Measurements from ENCODE around the gene SLC44A1. TPM values are rescaled to one million over a fixed set of nuclear protein-coding genes. Genes with fewer than 3 reads are reported as not detected.

SLC44A1 gene
- total RNA-seq, 1 donor from 2014 or later = 22.6 TPM

DNA sequence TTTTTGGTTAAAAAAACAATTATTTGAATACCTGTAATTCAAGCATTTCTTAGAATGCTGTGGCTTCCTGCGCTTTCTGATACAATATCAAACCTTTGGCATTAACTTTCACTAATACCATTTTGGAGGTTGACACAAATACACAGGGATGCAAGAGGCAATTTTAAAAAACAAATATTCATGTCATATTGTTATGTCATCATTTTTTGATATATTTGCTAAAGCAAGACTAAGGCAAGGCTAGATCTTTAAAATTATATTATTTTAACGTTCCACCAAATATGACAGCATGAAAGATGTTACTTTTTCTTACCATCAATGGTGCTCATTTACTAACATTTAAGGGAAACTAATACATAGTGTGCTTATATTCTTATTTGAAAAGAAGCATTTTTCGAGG, 110.0 kb downstream of the SLC44A1 start:
- DNase-seq (ENCODE audit: low spot score) = no peak
- intact Hi-C loops (cut with DNase I) = no loop called here

DNA sequence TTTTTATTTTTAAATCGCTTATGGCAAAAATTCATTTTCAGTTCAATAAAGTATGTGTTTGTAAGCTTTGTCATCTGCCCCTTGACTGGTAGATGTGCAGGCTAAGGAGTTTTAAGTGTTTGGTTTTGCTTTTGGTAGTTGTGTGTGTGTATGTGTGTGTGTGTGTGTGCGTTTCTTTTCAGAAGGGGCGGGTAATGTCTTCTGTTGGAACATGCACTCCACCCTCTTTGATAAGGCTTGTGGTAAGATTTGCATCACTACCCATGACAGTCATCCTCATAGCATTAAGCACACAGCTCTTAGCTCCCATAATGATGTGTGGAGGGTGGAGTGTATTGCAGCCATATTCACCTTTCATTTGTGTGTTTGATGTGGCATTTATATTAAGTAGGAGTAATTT, 111.3 kb downstream of the SLC44A1 start:
- intact Hi-C loops (cut with DNase I) = no loop called here
- DNase-seq (ENCODE audit: low spot score) = no peak

DNA sequence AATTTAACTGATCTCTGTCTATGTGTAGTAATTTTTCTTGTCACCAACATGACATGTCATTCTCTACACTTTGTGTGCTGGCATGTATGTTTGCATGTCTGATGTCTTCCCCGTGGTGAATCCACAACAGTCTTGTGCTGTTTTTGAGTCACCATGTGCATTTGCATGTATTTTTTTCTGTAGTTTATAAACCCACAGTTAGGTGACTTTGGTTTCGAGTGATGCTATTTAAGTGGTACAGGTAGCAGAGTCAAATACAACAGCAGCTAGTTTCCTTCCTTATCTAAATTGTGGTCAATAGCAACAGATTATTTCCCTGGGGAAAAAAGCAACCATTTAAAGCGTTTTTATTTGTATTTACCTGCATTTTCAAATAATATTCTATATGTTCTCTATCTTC, 113.5 kb downstream of the SLC44A1 start:
- DNase-seq (ENCODE audit: low spot score) = no peak
- intact Hi-C loops (cut with DNase I) = no loop called here

DNA sequence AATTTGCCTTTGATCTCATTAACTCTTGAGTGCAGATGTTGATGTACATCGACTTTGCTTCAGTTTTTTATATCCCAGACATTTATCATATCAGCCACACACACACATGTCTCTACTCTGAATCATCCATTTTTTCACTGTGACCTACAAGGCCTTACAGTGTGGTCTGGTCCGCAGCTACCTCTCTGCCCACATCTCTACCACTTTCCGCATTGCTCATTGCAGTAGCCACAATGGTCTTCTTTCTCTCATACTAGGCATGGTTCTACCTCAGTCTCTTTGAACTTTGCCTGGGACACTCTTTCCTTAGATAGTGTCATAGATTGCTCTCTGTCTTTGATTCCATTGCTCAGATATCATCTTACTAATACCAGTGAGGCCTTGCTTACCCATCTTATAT, 115.4 kb downstream of the SLC44A1 start:
- intact Hi-C loops (cut with DNase I) = no loop called here

DNA sequence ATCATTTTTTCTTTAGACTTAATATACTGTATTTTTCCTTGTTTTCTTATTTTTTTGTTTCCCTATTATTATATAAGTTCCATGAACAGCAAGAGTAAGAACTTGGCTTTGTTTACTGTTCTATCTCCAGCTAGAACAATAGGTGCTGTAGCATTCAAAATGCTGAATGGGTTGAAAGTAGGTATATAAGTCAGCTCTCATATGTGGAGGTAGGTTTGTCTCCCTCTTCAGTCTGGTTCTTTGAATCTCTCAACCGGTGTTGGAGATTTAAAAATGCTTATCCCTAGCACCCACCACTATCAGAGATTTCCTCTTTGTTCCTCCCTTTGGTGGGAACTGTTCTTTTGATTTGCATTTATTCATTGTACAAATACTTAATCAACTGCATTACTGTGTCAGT, 115.9 kb downstream of the SLC44A1 start:
- DNase-seq (ENCODE audit: low spot score) = no peak
- intact Hi-C loops (cut with DNase I) = no loop called here

More for the DNA sequence above, 115.4 kb downstream of the SLC44A1 start:
- no peak for DNase-seq (ENCODE audit: low spot score)

DNA sequence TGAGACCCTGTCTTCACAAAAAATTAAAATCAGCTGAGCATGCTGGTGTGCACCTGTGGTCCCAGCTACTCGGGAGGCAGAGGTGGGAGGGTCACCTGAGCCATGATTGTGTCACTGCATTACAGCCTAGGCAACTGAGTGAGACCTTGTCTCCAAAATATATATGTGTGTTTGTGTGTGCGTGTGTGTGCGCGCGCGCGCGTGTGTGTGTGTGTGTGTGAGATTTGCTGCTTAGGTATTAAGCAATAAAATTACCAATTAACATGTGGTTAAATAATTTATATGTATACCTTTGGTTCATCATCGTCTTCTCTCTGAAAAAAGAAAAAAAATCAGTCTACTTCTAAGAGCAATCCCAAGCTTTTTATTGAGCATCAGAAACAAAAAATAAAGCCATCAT, 117.4 kb downstream of the SLC44A1 start:
- DNase-seq (ENCODE audit: low spot score) = no peak
- intact Hi-C loops (cut with DNase I) = no loop called here

DNA sequence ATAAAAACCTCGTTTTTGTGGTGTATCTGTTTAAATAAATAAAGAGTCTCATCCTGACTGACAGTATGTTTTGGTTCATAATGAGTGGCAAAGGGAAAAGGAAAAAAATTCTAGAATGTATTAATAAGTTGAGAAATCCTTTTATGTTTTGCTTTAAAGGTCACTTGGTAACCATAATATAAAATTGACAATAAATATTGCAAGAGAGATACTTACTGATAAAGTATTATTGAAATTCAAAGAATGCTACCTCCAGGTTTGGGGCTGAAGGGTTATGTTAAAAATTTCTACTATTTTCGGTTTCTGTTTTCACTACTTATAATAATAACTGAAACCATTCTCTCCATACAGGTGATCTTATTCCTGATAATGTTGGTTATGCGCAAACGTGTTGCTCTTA, 118.0 kb downstream of the SLC44A1 start:
- intact Hi-C loops (cut with DNase I) = no loop called here
- DNase-seq (ENCODE audit: low spot score) = no peak

DNA sequence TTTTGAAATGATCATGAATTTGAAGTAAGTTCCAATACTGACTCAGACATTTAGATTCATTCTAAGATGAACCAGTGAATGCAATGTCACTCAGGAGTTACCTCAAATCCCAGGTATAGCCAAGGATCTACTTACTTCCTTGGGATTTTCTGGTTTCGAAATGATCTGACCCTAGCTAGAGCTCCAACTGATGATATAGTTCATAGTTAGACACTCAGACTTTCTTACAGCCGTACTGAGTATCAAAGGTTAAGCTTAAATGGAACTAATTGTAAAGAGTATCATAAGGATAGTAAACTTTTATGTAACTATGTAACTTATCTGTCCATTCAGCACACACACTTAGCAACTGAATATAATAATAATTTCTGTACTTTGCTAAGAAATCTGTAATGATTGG, 119.4 kb downstream of the SLC44A1 start:
- intact Hi-C loops (cut with DNase I) = no loop called here
- DNase-seq (ENCODE audit: low spot score) = no peak

DNA sequence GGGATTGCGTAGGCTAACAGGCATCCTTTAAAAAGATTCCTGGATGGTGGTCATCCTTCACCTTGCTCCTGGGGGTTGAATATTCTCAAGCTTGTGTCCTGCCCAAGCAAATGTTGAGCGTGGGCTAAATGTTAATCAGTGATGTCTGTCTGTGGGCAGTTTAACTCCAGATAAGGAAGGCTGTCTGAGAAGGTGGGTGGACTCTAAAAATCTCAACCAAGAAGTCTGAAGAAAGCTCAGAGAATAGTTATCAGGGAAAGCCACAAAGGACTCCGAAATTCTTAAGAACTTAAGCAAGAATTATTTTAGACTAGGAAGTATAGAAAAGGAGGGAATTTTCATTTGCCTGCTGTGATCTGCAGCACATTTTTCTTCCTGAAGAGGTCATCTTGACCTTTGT, 125.5 kb downstream of the SLC44A1 start:
- no peak for DNase-seq (ENCODE audit: low spot score)
- intact Hi-C loops (cut with DNase I) = no loop called here

DNA sequence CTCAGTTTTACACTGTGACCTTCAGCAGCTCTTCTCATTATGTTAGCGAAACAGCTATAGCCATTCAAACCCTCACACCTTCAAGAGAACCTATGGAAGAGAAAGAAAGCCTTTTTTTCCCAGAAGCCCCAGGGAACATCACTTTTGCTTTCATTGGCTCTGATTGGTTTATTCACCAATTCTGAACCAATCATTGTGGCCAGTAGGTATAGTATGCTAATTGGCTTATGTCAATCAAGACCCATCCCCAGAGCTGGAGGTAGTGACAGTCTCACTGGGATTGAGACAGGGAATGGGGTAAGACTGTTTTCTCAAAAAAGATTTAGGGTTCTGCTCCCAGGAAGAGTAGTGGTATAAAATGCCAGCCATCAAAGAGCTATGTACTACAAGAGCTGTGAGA, 129.3 kb downstream of the SLC44A1 start:
- intact Hi-C loops (cut with DNase I) = no loop called here
- no peak for DNase-seq (ENCODE audit: low spot score)

DNA sequence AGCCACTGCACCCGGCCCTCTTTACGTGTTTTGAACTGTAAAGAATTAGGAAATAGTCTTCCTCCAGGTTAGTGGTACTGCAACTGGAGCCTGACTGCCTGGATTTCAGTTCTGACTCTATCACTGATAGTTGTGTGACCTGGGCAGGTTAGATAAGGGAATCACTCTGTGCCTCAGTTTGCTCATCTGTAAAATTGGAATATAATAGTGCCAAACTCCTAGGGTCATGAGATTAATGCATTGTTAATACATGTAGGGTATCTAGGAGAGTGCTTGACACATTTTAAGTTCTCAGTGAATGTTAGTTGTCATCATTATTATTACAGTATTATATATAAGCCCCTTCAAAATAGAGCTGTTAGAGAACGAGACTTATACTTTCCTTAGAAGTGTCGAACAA, 130.9 kb downstream of the SLC44A1 start:
- intact Hi-C loops (cut with DNase I) = no loop called here
- DNase-seq (ENCODE audit: low spot score) = no peak

DNA sequence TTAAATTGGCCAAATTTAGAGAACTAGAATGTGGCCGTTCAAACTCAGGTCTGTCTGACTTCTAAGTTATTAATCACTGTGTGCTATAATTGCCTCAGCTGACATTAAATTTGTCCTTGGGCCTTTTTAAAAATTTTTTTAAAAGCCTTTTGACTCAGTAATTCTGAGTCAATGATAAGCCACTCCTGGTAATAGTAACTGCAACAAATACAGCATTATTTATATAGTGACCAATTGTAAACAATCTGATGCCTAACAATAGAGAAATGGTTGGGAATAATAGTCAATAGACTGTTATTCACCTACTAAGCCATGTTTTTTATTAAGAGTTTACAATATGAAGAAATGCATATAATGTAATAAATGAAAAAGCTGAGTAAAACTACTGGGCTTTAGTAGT, 132.4 kb downstream of the SLC44A1 start:
- intact Hi-C loops (cut with DNase I) = no loop called here

DNA sequence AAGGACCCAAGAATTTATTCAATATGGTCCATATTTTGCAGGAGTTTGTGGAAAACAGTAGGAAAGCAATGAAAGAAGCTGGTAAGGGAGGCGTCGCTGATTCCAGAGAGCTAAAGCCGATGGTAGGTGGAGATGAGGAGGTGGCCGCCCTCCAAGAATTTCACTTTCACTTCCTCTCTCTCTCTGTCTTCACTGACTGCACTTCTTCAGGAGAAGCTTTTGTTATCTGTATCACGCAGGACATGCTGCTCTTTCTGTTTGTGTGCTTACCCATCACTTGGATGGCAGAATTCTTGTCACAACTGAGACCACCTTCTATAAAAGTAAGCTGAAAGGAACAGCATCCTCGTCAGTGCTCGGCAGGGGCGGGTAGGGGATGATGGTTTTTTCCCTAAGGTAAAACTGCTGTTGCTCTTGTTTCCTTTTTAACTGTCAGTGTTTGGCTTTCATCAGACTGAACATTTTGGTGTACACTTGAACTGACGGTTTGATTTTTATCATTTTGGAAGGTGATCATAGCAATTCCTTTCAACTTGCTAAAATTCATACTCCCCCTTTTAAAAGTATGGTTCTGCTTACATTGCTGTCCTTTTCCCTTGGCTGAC, 141.0 kb downstream of the SLC44A1 start:
- DNase-seq (ENCODE audit: low spot score) = no peak

More for the DNA sequence above, 132.4 kb downstream of the SLC44A1 start:
- DNase-seq (ENCODE audit: low spot score) = no peak

DNA sequence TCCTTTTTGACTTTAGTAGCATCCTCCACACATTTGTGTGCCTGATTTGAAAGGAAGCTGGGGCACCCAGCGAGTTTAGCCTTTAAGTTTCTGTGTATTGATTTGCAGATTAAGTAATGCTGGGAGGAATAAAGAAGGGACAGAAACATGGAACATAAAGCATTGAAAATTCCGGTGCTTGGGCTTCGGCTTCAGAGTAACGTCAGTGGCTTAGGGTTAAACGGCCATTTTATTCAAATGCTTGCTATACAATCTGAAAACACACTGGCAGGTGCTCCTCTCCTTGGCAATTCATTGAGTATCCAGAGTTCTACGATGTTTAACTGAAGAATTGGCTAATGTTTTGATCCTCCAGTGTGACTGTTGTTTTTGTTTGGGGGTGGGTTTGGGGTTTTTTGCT, 145.3 kb downstream of the SLC44A1 start:
- intact Hi-C loops (cut with DNase I) = no loop called here
- no peak for DNase-seq (ENCODE audit: low spot score)

More for the DNA sequence above, 141.0 kb downstream of the SLC44A1 start:
- intact Hi-C loops (cut with DNase I) = no loop called here

DNA sequence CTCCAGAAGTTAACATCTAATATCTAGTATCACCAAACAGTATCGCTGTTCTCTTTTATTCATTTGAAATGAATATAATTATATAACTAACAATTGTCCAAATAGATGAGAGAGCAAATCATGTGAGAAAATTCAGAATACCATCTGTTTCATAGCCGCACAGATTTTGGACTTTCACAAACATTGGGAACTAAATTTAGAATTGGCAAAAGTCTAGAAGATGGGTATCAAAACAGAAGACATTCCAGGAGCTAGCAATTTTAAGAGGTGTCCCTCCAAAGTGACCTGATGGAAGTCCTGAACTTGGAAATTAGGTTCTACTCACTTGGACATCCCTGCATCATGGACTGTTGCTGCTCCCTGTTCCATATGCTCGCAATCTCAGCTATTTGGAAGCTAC, 146.4 kb downstream of the SLC44A1 start:
- intact Hi-C loops (cut with DNase I) = no loop called here
- no peak for DNase-seq (ENCODE audit: low spot score)

DNA sequence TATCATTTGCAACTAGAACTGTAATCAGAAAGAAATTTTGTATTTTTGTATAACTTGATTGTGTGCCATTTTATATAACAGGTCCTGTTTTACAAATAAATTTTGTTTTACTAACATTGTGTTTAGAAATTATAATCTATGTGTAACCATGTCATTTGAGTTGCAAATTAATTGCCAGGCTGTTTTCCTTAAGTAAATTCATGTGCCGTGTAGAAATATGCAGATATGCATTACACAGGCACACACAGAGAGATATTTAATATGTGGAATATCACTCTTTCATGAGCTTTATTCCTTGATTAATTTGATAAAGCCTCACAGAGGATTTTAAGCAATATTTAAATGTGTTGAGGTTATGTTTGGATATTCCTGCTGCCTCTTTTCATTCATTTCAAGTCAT, 146.8 kb downstream of the SLC44A1 start:
- intact Hi-C loops (cut with DNase I) = no loop called here
- no peak for DNase-seq (ENCODE audit: low spot score)

DNA sequence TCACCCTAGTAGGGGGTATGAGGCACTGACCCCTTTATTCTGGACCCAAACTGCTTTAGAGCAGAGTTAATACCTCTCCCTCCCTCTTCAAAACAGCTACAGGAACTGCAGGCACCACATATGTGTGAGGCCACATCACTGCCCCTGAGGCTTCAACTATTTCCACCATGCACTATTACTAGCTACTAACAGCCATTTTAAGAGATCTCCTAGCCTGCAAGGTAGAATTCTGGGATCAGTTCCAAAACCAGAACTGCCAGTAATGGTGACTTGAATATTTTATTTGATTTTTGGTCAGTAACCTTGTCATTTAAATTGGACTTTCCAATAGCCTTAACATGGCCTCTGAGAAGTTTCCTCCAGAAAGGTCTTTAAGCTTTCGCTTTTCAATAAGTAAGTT, 148.1 kb downstream of the SLC44A1 start:
- DNase-seq (ENCODE audit: low spot score) = no peak
- intact Hi-C loops (cut with DNase I) = no loop called here

DNA sequence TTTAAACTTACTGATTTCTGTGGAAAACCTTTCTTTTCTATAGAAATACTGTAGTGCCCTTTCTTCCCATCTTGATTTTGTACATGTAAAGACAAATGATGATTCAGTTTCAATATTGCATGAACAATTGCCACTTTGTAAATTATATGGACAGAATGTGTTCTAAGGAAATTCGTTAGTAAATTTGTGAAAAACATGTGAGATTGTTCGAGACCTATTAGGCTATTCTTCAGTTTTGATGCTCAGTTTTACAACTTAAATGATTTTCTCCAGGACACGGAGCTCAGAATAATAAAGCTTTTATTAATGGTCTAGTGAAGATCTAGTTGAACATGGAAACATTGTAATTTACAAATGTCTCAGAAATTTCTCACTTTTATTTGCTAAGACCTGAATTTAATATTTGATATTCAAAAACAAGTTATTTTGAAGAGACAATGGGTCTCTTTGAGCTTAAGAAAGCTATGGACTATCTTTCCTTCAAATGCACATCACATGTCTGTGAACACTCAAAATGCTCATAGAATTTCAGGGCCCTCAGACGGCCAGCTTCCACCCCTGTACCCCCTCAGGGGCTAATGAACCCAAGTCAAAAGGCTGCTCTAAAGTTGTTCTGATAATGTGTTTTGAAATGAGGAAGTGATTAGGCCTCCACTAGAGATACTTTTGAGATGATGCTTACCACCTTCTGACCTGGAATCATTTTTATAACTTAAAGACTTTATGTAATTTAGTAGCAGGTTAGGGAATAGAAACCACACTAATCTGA, 149.3 kb downstream of the SLC44A1 start:
- intact Hi-C loops (cut with DNase I) = no loop called here
- DNase-seq (ENCODE audit: low spot score) = no peak

DNA sequence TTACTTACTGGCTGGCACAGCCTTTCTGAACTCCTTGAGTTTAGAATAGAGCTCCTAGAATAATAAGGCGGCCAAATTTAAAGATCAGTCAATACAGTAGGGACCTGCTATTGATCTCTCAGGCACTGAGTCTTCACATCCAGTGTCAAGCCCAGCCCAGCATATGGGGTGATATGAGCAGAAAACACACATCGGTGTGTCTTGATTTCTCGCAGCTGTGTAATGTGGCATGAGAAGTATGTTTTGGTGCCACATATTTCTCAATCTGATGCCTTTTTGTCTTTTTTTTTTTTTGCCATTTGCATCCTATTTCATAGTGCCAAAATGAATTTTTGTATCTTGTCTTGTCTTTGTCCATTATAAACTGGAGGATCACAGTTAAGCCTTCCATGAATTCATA, 152.0 kb downstream of the SLC44A1 start:
- DNase-seq (ENCODE audit: low spot score) = no peak
- intact Hi-C loops (cut with DNase I) = no loop called here

DNA sequence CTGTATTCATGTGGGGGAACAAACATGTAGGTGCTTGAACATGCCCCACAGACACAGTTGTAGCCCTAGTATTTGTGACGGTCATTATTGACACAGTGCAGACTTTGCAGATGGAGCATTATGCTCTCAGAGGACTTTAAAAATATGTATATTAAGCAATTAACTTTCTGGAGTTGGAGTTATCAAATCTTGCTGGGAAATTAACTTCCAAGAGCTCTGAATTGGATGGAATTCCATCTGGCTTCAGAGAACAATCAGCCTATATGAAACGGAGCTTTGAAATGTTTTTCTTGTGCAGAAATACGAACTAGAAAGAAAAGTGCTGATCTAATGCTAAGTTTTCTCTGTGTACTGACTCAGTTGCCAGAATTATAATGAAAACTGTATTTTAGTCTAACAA, 152.4 kb downstream of the SLC44A1 start:
- no peak for DNase-seq (ENCODE audit: low spot score)
- intact Hi-C loops (cut with DNase I) = no loop called here

DNA sequence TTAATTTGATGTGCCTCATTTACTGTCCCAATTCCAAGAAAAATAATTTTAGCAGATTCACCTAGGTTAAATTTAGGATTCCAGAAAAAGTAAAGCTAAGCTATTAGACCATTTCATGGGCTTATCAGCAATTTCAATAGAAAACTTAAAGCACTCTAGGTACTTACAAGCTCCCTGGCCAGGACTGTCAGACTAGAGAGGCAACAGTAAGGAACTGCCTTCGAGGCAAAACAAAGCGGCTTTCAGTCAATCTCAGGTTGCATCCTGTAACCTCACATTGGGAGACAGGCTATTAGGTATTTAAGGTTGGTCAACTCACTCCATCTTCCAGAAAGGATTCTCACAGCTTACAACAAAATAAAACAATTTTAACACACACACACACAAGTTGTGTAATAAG, 154.7 kb downstream of the SLC44A1 start:
- intact Hi-C loops (cut with DNase I) = no loop called here
- DNase-seq (ENCODE audit: low spot score) = no peak

DNA sequence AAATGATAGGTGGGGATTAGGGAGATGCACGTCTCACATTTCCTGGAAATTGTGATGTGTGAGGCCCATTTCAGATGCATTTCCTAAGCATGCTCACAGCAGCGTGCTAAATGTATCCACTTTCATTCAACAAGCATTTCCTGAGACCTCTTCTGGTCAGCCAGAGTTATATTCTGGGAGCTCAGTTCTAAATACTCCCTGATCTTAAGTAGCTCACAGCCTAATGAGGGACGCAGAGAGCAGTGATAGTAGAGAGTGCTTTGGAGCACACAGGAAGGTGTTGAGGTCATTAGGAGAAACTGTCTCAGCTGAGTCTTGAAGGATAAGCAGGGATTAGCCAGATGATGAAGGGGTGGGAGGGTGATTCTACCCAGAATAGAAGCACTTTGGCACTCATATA, 157.2 kb downstream of the SLC44A1 start:
- DNase-seq (ENCODE audit: low spot score) = no peak
- intact Hi-C loops (cut with DNase I) = no loop called here

Measured in cardiac septum (tissue), 1 donor.